DND-41 (cell line): ENCODE measurements around the gene MYO1B.

Experiments
- CTCF ChIP-seq: IDR thresholded peaks from 2 replicates; pipeline ENCODE4 v1.5.1; 2012; ENCODE audit warnings: borderline replicate concordance, low read length, moderate library complexity, mild to moderate bottlenecking; ENCODE audit not compliant: poor library complexity, severe bottlenecking; ENCODE audit errors: extremely low read depth
- EZH2 ChIP-seq: IDR thresholded peaks from 3 replicates; pipeline ENCODE4 v1.6.1; 2012; ENCODE audit warnings: borderline replicate concordance, low read depth, mild to moderate bottlenecking, moderate library complexity, low read length, inconsistent platforms; ENCODE audit not compliant: severe bottlenecking

GRCh38 chr2:191257934-191258333 lies 12.7 kb downstream of the MYO1B start:
- no peak for TF ChIP-seq CTCF
- TF ChIP-seq EZH2 = no peak
